Fibroblast of pulmonary artery (primary cell): ENCODE results near the gene FAM200A.

ENCODE experiments used
- DNase-seq: peaks from one replicate; pipeline ENCODE4 v3.0.0-alpha.2; 2010; ENCODE audit warnings: low read depth
- H3K4me3 ChIP-seq: replicated peaks from 2 replicates; pipeline ENCODE4 v1.5.1; 2011; ENCODE audit warnings: low read depth, mild to moderate bottlenecking, control low read depth, low read length, moderate library complexity
- TF ChIP-seq, protein P1 (sequence below): IDR thresholded peaks from 2 replicates; pipeline ENCODE4 v1.5.1; 2011; ENCODE audit warnings: mild to moderate bottlenecking, control low read depth, low read length, inconsistent platforms; ENCODE audit errors: missing control alignments

The FAM200A gene

DNA sequence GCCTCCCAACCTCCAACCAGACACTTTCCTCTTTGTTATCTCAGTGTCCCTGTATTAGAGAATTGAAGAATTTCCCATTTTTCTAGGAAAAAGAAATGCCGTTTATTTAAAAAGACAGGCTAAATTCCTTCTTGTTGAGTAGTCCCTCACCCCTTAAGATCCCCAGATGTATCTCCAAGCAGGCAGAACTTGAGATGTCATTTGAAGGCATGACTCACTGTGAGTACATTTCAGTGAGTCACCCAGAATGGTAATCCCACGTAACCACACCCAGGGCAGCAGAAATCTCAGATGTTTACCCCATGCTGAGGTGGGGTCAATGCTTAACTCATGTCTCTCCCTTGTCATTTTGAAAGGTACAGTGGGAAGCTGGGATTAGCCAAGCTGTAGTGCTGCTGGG lies 10.9 kb upstream of the FAM200A start:
- TF ChIP-seq, protein P1, sequence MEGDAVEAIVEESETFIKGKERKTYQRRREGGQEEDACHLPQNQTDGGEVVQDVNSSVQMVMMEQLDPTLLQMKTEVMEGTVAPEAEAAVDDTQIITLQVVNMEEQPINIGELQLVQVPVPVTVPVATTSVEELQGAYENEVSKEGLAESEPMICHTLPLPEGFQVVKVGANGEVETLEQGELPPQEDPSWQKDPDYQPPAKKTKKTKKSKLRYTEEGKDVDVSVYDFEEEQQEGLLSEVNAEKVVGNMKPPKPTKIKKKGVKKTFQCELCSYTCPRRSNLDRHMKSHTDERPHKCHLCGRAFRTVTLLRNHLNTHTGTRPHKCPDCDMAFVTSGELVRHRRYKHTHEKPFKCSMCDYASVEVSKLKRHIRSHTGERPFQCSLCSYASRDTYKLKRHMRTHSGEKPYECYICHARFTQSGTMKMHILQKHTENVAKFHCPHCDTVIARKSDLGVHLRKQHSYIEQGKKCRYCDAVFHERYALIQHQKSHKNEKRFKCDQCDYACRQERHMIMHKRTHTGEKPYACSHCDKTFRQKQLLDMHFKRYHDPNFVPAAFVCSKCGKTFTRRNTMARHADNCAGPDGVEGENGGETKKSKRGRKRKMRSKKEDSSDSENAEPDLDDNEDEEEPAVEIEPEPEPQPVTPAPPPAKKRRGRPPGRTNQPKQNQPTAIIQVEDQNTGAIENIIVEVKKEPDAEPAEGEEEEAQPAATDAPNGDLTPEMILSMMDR: no peak
- no peak overlapping the region for H3K4me3 ChIP-seq
- peak; percentile 97 for DNase-seq

DNA sequence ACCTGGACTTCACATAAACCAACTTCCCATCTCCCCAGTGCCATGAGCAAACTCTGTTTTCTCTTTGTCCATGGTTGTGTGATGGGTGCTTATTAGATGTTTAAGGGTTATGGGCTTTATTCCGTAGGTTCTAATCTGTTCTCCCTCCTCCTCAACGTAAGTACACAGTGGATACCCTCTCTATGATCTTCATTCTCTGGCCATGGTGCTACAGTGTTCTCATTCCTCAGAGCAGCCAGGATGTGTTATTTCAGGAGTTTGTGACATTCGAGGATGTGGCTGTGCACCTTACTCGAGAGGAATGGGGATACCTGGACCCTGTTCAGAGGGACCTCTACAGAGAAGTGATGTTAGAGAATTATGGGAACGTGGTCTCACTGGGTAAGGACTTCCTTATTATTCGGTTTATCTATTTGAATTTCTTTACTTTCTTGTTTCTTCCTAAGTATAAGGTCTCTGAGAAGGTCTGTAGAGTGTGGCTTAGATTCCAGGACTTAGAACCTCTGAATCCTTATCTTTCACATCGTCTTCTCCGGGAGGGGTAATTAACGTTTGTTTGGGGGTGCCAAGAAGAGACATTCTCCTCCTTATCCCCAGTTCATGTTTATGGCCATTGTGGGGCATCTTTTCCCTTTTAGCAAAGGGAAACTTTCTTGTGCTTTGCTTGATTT lies 10.3 kb upstream of the FAM200A start:
- H3K4me3 ChIP-seq: no peak overlapping the region
- no peak for DNase-seq
- TF ChIP-seq, protein P1: no peak

GRCh38 chr7:99561737-99562051 lies 9.8 kb upstream of the FAM200A start:
- H3K4me3 ChIP-seq: no peak overlapping the region
- TF ChIP-seq, protein P1: no peak
- no peak for DNase-seq

GRCh38 chr7:99560834-99561736 lies 9.2 kb upstream of the FAM200A start:
- DNase-seq: no peak
- TF ChIP-seq, protein P1: no peak
- H3K4me3 ChIP-seq: no peak overlapping the region

GRCh38 chr7:99559175-99559915 lies 7.4 kb upstream of the FAM200A start:
- TF ChIP-seq, protein P1: no peak
- DNase-seq: peak; percentile 25
- H3K4me3 ChIP-seq: peak overlapping the region; percentile 94

DNA sequence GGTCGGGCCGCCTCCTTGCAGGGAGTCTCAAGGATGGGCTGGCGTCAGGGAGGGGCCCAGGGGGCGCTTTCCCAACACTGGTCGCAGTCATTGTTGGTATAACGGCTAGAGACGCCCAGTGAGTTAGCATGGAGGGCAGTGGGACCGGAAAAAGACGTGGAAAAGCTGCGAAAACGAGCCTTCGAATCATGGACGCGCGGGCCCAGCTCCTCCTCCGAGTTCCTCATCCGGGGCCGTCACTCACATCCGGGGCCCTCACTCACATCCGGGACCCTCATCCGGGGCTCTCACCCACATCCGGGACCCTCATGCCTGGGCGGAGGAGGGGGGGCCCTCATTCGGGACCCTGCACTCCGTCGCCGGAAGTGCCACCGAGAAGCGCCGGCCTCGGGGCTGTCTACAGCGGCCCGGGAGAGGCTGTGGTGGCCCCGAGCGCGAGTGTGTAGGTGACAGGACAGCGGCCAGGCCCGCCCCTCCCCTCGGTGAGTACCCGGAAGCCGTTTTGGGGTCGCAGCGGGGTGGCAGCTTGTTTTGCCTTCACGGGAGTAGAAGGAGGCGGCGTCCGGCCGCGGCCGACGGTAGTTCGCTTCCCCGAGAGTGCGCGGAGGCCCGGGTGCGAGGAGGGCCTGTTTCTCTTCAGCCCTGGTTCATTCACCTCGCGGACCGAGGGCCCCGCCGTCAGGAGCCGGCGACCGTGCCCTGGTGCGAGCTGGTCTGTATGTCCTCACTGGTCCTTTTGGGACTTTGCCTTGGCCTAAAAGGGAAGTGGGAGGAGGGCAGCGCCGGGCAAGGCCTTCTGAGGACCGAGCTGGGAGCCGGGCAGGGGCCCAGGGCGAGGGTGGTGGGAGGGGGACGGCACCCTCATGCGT lies 6.6 kb upstream of the FAM200A start, which contains the start of gene ZNF655:
Gene ZNF655 (plus strand): TSS at position 337 of the 869 bp plus-strand sequence. CDS start 1,918 bp downstream, outside the sequence.
- TF ChIP-seq, protein P1: no peak
- peak within 1 kb of the TSS; percentile 94 for H3K4me3 ChIP-seq
- DNase-seq: peak; percentile 82
